Measurements from ENCODE around the gene ILF3. TPM values are rescaled to one million over a fixed set of nuclear protein-coding genes. Genes with fewer than 3 reads are reported as not detected.

ILF3 gene
- total and polyA plus RNA-seq, 2 of the 13 experiments (the other 11 are each of a cell fraction or from before 2014, with no cell fraction given) = 120 to 173 TPM

GRCh38 chr19:10717356-10718204 lies 63.4 kb downstream of the ILF3 start, which contains the start of gene DNM2 (continued):
- TF ChIP-seq SMAD3 (CRISPR knock-in tag; IDR thresholded peaks at IDR 0.05) (peak; percentile 25; the same call in 1 of the 2 replicates), CBX5 (CRISPR knock-in tag; IDR thresholded peaks at IDR 0.05; ENCODE audit: borderline replicate concordance) (peak; percentile 71; the same call in 1 of the 2 replicates), THAP11 (CRISPR knock-in tag; IDR thresholded peaks at IDR 0.05) (peak; percentile 98), ZNF614 (CRISPR knock-in tag; IDR thresholded peaks at IDR 0.05; ENCODE audit: borderline replicate concordance) (0 out of 2 replicates have a peak, but pooled peaks have one; percentile 35), SRF (IDR thresholded peaks at IDR 0.05; ENCODE audit: low read depth, low read length) (peak; percentile 97)

- H3K4me1 ChIP-seq (ENCODE audit: insufficient read depth, low read length) = peaks cover 38% of the 10 kb centered on the region
- no TSS peak for BruUV-seq (replicated peaks)
- peak; percentile 46 for ATAC-seq
- peaks cover 0 to 9% of the 10 kb centered on the region in 2 experiments; a peak in 3 of 5 replicates for H3K36me3 ChIP-seq (replicated peaks in 1 of 2; ENCODE audit: control insufficient read depth in 1 of 2, insufficient read depth in 2 of 2, low read length in 2 of 2)
- H3K4me3 ChIP-seq (replicated peaks in 1 of 3; ENCODE audit: insufficient read depth in 1 of 3, low read depth in 2 of 3, low read length in 3 of 3) = peak overlapping the region; percentile 92 to 99 (median 95)
- CTCF ChIA-PET (ENCODE audit: low intra/inter-chr PET ratio, low total read pairs) = interaction anchor here (0.8 to 2.6 kb wide), 2 partner anchors 51 to 140 kb away, joined by 3 to 18 read pairs; no protein-coding TSS in a partner anchor
- H4K20me1 ChIP-seq (ENCODE audit: insufficient read depth, low read length) = peaks cover 30% of the 10 kb centered on the region
- peak overlapping the region; percentile 98 for H3K4me2 ChIP-seq (ENCODE audit: low read depth, low read length)
- POLR2A ChIA-PET = interaction anchor here (0.9 to 2.5 kb wide), 9 partner anchors 9 to 145 kb away, joined by 4 to 28 read pairs (median 5); partner anchors contain the start of genes QTRT1 and TMED1
- no peaks in the 10 kb centered on the region; a peak in 1 of 5 replicates for H3K27me3 ChIP-seq (ENCODE audit: control insufficient read depth in 1 of 2, insufficient read depth in 2 of 2, low read length in 2 of 2)
- peak overlapping the region; percentile 80 for H3K27ac ChIP-seq (ENCODE audit: extremely low read length, insufficient read depth, low read length)
- no peak for DNase-seq (ENCODE audit: low spot score)
- intact Hi-C loops (cut with micrococcal nuclease; ENCODE audit: unreplicated experiment) (loop anchor here (10.0 kb wide), 1 partner anchor 116 kb away; the partner anchor contains the start of gene TMED1), in situ Hi-C loops (cut with HindIII; ENCODE audit: extremely low pct_ligation_motif_present, low pct_unique_long_range_greater_than_20kb) (loop anchor here (5.0 kb wide), 1 partner anchor 49 kb away; no protein-coding TSS in a partner anchor)
- FAIRE-seq = no peak
- peaks cover 49% of the 10 kb centered on the region for H3K79me2 ChIP-seq (ENCODE audit: insufficient read depth, low read length)
- peak overlapping the region; percentile 94 for H3K9ac ChIP-seq (ENCODE audit: insufficient read depth, low read depth, low read length)
- H2AFZ ChIP-seq (ENCODE audit: low read length) = no peak overlapping the region
- H3K9me3 ChIP-seq (ENCODE audit: low read length) = no peaks in the 10 kb centered on the region
- 4% methylated on average over 2 of the region's 70 CpGs for WGBS (ENCODE audit: low lambda C conversion rate)
- no peak for TF ChIP-seq KAT2B (IDR thresholded peaks at IDR 0.05; ENCODE audit: borderline replicate concordance, low read depth, low read length)
- TF ChIP-seq TFE3 (CRISPR knock-in tag; IDR thresholded peaks at IDR 0.05) = no peak
- TF ChIP-seq CENPT (CRISPR knock-in tag; IDR thresholded peaks at IDR 0.05; ENCODE audit: low read depth) = no peak
- TF ChIP-seq ZSCAN30 (CRISPR knock-in tag; IDR thresholded peaks at IDR 0.05) = no peak
- no peak for TF ChIP-seq CENPX (CRISPR knock-in tag; IDR thresholded peaks at IDR 0.05)
- TF ChIP-seq JUN (CRISPR knock-in tag; IDR thresholded peaks at IDR 0.05) = no peak
- TF ChIP-seq PITX1 (CRISPR knock-in tag; IDR thresholded peaks at IDR 0.05) = no peak
- TF ChIP-seq FOXO4 (CRISPR knock-in tag; conservative IDR thresholded peaks at IDR 0.05) = no peak
- no peak for TF ChIP-seq ZNF207 (IDR thresholded peaks at IDR 0.05; ENCODE audit: borderline replicate concordance)
- TF ChIP-seq PRMT3 (CRISPR knock-in tag; IDR thresholded peaks at IDR 0.05; ENCODE audit: borderline replicate concordance, low read depth) = no peak
- no peak for TF ChIP-seq ZNF441 (CRISPR knock-in tag; IDR thresholded peaks at IDR 0.05; ENCODE audit: borderline replicate concordance)
- no peak for TF ChIP-seq ZNF136 (CRISPR knock-in tag; IDR thresholded peaks at IDR 0.05; ENCODE audit: low read depth)
- TF ChIP-seq TCF7L2 (IDR thresholded peaks at IDR 0.05; ENCODE audit: low read depth, low read length) = no peak
These were observed 64.4 kb downstream of the ILF3 start for GRCh38 chr19:10718205-10719196.

All from HepG2 (cell line).